GM18907 (cell line): Measurements from ENCODE around the gene SLC22A23.

ENCODE experiments used
- ATAC-seq: cut with Tn5 transposase; IDR thresholded peaks from one replicate; pipeline ENCODE4 v1.9.1; 2021; ENCODE audit warnings: mild to moderate bottlenecking, moderate library complexity; ENCODE audit not compliant: unreplicated experiment

The SLC22A23 gene

DNA sequence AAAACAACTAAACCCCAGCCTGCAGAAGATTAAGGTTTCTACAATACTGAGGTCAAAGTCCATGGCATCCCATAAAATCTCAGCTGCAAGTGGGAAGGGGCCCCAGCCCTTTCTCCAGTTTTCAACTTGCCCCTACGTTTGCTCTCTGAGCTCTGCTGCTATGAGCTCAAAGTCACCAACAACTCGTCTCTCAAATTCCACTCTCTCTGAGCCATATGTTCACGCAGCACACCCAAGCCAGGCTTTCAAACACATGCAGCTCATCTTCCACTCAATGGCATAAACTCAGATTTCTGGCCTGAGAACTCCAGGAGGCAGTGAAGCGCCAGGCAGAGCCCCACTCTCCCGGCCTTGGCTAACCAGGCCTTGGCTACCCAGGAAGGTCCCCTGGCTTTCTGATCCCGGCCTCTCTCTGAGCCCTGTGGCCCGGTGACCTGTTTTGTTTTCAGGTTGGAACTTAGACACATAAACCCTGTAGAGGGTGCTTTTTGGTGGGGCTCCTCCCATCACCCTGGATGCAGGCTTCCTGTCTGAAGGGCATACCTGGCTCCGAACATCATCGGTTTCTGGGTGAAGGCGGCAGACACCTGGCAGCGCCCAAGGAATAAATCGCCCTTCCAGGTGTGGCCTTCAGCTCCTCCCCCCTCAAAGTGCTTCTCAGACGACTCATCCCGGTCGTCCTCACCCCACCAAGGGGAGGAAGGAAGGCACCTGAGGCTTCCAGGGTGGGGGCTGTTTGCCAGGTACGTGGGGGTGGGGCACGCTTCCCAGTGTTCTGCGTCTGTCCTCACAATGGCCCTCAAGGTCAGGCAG is 12.4 kb downstream of the SLC22A23 start:
- no peak for ATAC-seq

DNA sequence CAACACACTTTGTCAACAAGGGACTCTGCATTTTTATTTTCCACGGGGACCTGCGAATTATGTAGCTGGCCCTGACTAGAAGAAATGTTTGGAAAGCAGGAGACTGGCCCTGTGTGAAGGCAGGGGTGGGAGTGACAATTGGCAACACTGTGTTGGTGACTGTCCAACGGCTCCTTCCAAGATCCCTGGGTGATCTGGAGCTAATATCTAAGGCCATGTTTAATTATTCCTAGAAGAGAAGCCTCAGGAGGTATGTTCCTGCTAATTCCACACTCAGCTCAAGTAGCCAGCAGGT is 13.7 kb downstream of the SLC22A23 start:
- no peak for ATAC-seq

DNA sequence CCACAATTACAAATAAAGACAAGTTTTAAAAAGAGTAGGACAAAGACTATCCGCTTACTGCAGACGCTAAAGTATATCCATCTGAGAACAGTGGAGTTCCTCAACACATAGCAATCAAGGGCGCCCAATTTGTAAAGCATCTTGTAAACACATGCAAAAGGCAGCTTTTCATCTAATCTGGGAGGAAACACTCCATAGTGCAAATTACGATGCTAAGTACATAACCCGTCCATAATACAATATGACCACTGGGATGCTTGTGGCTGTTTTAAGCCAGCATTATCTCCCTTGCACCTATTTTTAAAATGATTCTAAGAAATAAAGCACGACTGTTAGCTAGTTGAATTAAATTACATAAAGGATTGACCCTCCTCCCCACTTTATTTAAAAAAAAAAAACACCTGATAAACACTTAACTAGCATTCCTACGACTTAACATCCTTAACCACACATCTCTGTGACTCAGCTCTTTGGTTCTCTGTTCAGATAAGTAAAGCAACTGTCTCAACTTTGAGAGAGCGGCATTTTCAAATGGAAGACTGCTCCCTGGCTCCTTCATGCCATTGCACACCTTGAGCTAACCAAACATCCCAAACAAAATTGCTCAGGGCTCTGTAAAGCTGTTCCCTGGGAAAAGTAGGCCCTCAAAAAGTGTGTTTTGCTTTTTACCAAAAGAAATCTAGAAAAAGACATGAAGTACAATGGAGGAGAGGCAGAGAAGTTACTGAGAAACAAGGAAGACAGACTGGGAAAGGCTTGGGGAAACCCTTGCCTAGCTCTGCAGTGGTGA is 14.2 kb downstream of the SLC22A23 start:
- no peak for ATAC-seq

DNA sequence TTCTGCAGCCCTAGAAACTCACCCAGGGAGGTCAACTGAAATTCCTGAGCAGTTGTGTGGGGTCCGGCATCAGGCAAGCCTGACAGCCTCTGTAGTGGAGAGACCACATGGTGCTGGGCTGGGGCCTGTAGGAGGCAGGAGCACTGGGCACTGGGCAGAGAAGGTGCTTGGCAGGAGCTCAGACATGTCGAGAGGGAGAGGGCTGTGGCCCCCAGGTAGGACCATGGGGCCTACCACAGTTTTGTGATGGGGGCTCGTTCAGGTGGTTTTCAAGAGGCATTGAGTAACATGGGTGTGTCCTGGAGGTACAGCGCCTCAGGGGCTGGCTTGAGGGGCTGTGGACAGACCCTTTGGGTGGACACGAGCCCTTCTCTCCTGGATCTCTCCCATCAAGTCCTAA is 15.9 kb downstream of the SLC22A23 start:
- ATAC-seq = no peak

DNA sequence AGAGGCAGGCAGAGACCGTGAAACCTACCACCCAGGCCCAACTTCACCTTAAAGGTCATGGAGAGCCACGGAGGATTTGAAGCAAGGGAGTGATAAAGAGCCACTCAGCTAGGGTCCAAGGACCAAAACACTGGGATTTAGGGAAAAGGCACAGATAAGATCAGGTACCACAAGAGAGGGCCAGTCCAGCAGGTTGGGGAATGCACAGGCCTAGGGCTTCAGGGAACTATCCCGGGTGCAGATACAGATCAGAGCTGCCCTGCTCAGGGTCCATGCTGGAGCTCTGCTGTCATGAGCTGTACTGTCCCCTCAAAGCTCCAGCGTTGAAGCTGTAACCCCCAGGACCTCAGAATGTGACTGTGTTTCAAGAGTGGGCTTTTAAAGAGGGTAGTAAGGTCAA is 16.9 kb downstream of the SLC22A23 start:
- no peak for ATAC-seq

DNA sequence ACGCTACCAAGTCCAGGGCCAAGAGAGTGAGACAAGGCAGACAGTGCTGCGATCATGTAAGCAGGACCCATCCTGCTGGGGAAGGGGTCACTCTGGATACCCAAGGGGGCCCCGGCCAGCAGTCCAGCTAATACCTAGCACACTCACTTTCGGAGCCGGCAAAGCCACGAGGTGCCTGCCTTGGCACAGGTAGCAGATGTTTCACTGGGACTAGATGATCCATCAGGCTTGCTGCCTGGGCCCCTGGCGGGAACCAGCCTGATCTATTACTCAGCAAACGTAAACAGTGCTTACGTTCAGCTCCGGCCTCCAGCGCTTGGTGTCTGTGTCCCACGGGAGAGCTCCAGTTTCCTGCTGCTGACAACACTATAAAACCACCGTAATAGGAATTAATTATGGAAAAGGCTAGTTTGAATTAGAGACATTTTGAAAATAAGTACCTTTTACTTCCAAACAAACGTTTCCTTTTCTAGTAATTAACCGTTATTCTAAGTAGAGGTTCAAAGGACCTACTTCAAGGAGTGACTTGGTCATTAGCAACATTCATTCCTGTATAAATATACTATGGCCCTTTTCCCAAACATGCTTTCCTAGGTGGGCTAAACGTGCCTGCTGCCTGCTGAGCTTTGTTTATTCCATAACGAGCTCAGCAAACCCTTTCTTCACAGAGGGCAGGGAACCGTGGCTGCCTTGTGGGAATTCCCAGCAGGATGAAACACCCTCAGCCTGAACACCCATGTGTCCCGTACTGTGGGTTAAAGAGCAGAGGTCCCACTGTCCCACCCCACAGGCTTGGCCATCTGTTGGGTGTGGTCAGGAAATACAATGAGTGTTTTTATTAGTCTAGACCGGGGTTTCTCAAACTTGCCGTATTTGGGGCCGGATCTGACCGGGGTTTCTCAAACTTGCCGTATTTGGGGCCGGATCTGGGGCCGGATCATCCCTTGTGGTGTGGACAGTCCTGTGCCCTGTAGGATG is 18.4 kb downstream of the SLC22A23 start:
- no peak for ATAC-seq

DNA sequence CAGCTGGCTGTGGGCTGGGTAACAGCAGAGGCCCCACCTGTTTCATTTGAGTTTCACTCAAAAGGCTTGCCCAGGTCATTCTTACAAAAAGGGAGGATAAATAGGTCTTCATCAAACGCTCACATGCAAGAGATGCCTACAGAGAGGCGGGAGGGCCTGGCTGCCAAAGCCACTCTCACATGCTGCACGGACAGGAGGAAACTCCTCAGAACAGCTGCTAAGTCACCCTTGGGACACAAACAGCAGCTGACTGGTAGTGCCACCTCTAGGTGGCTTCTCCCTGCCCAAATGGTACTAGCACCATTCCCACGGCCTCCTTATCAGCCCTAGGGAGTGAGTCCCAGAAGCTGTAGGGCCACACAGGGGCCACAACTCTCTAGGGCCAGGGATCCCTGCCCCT is 23.8 kb downstream of the SLC22A23 start:
- ATAC-seq = no peak

DNA sequence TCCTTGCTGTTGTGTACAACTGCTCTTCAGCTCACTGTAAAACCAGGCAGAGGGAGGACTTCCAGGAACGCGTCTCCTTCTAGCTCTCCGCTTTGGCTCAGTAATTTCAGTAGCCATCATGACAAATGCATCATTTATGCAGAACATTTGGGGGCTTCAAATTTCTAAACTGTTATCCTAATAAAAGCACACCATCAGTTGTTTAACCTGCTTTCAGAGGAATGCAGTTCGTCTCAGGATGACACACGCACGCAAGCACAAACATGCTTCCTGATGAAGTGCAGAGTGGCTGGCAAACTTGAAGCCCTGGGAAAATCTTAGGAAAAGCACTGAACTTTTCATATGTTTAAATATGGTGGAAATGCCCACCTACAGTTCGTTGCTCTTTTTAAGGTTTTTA is 24.4 kb downstream of the SLC22A23 start:
- ATAC-seq = no peak

DNA sequence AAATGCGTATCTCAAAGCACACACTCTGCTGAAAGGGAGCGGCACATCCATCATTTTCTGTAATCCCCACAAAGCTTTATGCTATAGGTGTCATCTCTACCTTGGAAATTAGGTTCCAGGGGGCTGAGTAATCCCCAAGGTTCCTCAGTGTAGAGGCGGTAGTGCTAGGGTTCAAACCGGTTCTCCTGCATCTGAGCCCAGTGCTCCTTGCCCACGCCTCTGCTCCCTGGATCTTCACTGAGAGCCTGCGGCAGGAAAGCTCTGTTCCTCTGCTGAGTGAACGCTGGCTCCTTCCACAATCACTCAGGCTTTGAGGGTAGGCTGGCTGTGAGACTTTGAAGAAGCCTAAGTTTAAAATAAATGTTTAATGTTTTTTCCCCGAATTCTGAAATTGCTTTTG is 24.9 kb downstream of the SLC22A23 start:
- no peak for ATAC-seq

DNA sequence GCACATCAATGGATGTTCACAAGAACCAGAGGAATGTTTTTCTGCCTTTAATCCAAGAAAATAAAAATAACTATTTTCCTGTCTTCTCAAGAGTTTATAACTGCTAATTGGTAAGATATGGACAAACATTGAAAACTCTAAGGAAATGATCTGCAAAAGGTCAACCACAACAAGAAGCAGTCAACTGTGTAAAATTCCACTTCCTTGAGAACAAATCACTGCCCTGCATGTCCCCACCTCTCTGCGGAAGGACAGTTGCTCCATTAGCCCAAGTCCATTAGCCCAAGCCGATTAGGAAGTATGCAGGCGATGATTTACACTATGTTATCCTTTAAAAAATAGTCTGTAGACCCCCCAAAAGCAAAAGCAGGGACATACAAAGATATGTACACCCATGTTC is 27.6 kb downstream of the SLC22A23 start:
- ATAC-seq = no peak

DNA sequence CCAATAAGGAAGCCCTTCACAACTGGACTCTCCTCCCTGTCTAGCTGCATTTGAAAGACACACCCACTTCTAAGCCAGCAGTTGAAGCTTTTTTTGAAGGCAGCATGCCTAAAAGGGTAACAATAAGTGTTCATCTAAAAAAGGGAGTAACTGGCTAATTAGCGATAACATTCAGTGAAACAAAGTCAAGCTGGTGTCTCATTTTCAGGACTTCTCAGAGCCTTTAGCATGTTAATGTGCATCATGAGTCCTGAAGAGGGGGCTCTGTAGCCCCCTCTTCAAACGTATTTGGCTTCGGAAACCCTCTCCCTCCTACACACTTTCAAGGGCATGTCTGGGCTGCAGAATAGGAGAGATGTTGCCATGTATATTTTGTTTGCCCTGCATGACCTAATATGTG is 28.1 kb downstream of the SLC22A23 start:
- ATAC-seq = no peak

DNA sequence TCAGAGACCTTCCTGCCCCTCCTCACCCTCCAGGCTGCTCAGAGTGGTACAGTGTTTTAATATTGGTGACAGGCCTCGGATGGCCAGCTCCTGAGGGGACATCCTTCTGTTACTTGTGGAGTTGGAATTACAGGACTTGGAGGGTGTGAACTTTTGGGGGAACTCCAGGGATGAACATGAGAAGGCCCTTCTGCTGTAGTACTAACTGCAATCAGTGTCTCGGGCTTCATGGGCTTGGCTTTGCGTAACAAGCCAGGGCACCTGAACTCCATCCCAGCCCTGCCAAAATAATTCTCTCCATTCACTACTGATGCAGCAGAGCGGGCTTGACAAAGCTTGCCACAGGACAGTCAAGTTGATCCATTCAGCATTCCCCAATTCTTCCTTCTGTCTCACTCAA is 28.6 kb downstream of the SLC22A23 start:
- no peak for ATAC-seq

DNA sequence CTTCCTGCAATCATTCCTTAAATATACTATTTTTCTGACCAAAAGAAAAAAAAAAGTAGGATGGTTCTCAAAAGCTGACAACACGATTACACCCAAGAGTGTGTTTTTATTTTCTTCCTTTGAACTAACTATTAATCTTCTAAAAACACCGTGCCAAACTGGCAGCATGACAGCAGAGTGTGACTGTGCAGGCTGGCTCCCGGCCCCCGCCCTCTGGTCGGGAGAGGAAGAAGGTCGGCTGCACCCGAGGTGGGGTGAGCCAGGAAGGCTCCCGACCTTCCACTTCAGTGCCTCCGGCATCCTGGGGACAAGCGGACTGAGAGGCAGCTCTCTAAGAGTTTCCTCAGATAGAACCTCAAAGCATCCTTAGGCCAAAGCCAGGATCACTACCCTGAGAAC is 29.2 kb downstream of the SLC22A23 start:
- no peak for ATAC-seq

DNA sequence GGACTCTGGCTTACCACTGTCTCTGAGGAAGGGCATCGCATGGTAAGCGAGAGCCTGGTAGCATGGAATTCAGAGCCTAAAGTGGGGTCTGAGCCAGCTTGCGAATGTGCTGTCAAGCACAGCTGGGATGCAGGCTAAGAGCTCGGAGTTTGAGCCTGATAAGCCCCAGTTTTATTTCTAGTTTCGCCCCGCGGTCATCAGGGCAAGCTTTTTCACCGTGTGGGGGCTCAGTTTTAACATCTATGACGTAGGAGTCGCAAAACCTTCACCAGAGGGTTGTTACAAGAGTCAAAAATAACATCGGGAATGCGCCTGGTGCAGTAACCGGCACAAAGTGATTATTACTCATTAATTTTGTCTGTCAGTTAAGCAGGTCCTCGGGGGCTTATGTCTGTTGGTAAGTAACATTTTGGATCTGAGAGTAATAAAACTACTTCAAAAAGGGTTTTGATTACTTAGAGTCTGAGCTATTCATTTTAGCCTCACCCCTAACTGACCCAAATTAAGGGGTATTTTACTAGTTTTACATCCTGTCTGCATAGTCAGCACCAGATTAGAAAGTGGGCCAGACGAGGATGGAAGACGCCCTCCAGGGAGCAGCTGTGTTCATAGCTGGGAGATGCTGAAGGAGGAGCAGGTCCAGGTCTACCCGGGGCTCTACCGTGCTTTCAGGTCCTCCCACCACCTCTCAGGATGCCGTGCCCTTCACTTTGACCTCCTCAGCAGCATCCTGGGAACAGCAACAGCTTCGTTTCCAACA is 29.7 kb downstream of the SLC22A23 start:
- no peak for ATAC-seq

DNA sequence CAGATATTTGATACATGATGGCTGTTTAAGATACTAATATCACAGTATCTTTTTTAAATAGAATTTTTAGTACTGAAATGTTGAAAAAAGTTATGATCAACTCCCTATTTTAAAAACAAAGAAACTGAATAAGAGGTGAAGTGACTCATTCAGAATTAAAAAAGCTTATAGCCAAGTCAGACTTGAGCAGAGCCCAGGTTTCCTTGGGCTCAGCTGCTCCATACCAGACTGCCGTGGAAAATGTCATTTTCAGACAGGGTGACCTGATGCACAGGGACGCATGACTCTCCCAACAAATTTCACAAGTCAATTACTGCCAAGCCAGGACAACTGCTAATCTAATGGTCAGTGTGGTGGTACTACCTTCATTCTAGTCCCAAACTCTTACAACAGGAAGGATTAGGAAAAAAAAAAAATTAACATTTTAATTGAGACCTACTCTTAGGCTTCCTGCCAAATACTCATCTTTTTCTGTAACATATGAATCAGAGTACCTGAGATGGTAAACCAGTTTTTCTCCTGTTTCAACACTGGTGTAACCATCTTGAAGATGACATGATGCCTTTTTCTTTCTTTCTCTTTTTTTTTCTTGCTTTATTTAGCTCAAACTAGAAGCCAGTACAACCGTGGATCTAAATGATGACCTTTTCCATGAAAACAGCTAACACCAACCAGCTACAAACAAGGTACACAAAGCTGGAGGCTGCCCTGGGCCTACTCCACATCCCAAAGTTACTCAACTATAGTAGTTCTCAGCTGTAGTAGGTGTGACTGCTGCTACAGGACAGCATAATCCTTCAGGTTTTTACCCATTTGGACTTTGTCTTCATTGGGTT is 30.5 kb downstream of the SLC22A23 start:
- no peak for ATAC-seq

DNA sequence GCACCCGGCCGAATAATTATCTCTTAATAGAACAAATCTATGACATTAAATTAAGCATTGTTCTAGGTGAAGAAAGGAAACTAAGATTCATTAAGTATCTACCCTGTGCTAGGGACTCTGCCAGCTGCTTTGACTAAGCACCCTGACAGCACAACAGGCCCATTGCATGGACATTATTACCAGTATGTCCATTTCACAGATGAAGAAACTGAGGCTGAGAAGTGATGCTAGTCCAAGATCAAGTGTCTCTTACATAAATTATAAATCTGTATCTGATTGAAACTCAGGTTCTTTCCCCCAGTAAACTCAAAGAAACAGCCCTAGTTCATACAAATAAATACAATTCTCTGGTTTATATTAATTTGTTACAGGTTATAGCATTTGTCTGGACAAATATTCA is 31.3 kb downstream of the SLC22A23 start:
- ATAC-seq = no peak

DNA sequence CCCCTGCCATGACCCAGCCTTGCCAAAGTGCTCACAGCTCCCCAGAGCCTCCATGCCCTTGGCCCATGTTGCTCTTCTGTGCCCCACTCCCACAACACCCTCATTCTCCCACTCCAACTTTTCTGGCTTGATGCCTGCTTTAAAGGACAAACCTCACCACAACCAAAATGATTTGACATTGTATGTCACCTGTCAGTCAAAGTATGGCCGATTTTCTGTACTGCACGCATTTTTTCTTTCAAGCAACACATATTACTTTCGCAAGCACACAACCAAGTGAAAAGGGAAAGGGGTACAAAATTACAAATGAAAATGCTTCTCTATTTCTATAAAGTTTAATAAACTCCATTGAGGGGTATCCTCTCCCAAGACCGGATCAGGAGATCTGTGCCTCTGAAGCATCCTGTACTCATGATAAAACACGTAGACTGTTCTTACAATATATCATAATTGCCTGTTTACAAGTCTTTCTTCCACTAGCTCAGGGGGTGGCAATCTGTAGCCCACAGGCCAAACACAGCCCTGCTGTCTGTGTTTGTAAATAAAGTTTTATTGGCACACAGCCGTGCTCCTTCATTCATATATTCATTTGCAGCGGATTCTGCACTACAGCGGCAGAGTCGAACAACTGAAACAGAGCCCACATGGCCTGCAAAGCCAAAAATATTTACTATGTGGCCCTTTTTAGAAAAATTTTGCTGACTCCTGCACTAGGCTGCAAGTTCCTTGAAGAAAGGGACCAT is 32.5 kb downstream of the SLC22A23 start:
- no peak for ATAC-seq

DNA sequence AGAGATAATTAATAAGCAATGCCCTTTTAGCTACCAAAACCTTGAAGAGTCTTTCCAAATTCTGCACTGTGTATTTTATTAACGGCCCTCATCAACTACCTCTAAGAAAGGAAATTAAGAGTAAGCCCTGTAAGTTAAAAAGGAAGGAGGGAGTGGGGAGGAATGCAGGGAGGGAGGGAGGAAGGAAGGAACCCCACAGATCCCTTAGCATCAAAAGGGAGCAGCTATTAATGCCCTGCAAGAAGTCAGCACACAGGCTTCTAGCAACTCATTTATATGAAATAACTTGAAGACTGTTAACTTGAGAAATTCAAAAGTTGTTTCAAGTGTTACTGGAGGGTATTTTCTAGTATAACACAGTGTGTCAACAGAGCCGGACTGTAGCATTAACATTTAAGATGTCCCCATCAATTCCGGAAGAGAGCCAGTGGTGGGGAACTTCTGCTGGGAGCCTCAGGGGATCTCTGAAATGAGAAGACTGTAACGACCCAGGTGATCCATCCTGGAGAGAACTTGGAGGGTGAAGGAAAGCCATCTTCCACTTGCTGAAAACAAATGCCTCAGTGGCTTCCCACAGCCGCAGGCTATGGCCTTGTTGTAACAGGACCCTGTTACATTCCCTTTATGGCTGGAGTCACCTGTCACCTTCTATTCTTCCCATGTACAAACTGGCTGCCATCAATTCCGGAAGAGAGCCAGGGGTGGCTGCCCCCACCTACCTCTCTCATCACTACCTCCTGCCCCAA is 33.2 kb downstream of the SLC22A23 start:
- ATAC-seq = no peak
